ENCODE results near the gene EFNA2.
"Not testable (repeated sequence)": the region's sequence is repeated elsewhere in the genome, so short reads cannot be mapped to it uniquely, and the experiment has no call there.

The EFNA2 gene

GRCh38 chr19:1298235-1298634, 12.6 kb downstream of the EFNA2 start:
- no peak for DNase-seq (ENCODE audit: low read depth)

GRCh38 chr19:1299801-1300200, 14.1 kb downstream of the EFNA2 start:
- no peak for DNase-seq (ENCODE audit: low read depth)

GRCh38 chr19:1300744-1301490, 15.2 kb downstream of the EFNA2 start:
- DNase-seq (ENCODE audit: low read depth) = no peak

GRCh38 chr19:1302533-1303239, 17.0 kb downstream of the EFNA2 start:
- DNase-seq (ENCODE audit: low read depth) = no peak

GRCh38 chr19:1304197-1304924, 18.7 kb downstream of the EFNA2 start:
- no peak for DNase-seq (ENCODE audit: low read depth)

GRCh38 chr19:1305354-1305753, 19.7 kb downstream of the EFNA2 start:
- DNase-seq (ENCODE audit: low read depth) = not testable (repeated sequence)

- DNase-seq (ENCODE audit: low read depth) = no peak
Observed at GRCh38 chr19:1307320-1307719, 21.6 kb downstream of the EFNA2 start.

- DNase-seq (ENCODE audit: low read depth) = no peak
Observed at GRCh38 chr19:1307755-1308303, 22.2 kb downstream of the EFNA2 start.

- no peak for DNase-seq (ENCODE audit: low read depth)
Observed at GRCh38 chr19:1308718-1309117, 23.0 kb downstream of the EFNA2 start.

GRCh38 chr19:1309977-1310852, 24.5 kb downstream of the EFNA2 start:
- no peak for DNase-seq (ENCODE audit: low read depth)

GRCh38 chr19:1310853-1311180, 25.1 kb downstream of the EFNA2 start:
- DNase-seq (ENCODE audit: low read depth) = no peak

GRCh38 chr19:1311543-1312091, 25.9 kb downstream of the EFNA2 start:
- no peak for DNase-seq (ENCODE audit: low read depth)

GRCh38 chr19:1312767-1313694, 27.4 kb downstream of the EFNA2 start:
- DNase-seq (ENCODE audit: low read depth) = no peak

GRCh38 chr19:1313695-1314613, 28.3 kb downstream of the EFNA2 start:
- no peak for DNase-seq (ENCODE audit: low read depth)

- no peak for DNase-seq (ENCODE audit: low read depth)
Observed at GRCh38 chr19:1315470-1316166, 29.9 kb downstream of the EFNA2 start.

- no peak for DNase-seq (ENCODE audit: low read depth)
Observed at GRCh38 chr19:1316466-1316865, 30.8 kb downstream of the EFNA2 start.

- DNase-seq (ENCODE audit: low read depth) = no peak
Observed at GRCh38 chr19:1317274-1318003, 31.8 kb downstream of the EFNA2 start.
